GF-D8 (cell line): ENCODE results near the gene RPUSD3.

ENCODE experiments used
- DNase-seq: peaks from one replicate; lab custom pipeline; 2025; lab: John Stamatoyannopoulos, UW

The RPUSD3 gene

GRCh38 chr3:9804996-9805395, 38.8 kb downstream of the RPUSD3 start:
- no peak for DNase-seq

GRCh38 chr3:9803494-9803893, 40.3 kb downstream of the RPUSD3 start:
- no peak for DNase-seq

GRCh38 chr3:9800529-9800928, 43.3 kb downstream of the RPUSD3 start:
- no peak for DNase-seq

- no peak for DNase-seq
Observed at GRCh38 chr3:9797196-9797945, 46.4 kb downstream of the RPUSD3 start.

- DNase-seq: no peak
Observed at GRCh38 chr3:9795207-9795606, 48.6 kb downstream of the RPUSD3 start.

- DNase-seq: no peak
Observed at GRCh38 chr3:9794400-9794799, 49.4 kb downstream of the RPUSD3 start.

- peak; percentile 43 for DNase-seq
Observed at GRCh38 chr3:9793161-9793781, 50.5 kb downstream of the RPUSD3 start.

- DNase-seq: peak; percentile 90
Observed at GRCh38 chr3:9792405-9793160, 51.2 kb downstream of the RPUSD3 start, which contains the start of the genes ARPC4 and TADA3. Gene ARPC4, plus strand, starts transcription at chr3:9793082. Its CDS starts 40 bp downstream, at chr3:9793122. Gene TADA3, minus strand, starts transcription at chr3:9792473. Its CDS starts 1,007 bp downstream, at chr3:9791466.

- DNase-seq: no peak
Observed at GRCh38 chr3:9791790-9792404, 51.9 kb downstream of the RPUSD3 start.

GRCh38 chr3:9791127-9791526, 52.7 kb downstream of the RPUSD3 start:
- no peak for DNase-seq
